ENCODE results near the gene COMMD7.

COMMD7 gene

DNA sequence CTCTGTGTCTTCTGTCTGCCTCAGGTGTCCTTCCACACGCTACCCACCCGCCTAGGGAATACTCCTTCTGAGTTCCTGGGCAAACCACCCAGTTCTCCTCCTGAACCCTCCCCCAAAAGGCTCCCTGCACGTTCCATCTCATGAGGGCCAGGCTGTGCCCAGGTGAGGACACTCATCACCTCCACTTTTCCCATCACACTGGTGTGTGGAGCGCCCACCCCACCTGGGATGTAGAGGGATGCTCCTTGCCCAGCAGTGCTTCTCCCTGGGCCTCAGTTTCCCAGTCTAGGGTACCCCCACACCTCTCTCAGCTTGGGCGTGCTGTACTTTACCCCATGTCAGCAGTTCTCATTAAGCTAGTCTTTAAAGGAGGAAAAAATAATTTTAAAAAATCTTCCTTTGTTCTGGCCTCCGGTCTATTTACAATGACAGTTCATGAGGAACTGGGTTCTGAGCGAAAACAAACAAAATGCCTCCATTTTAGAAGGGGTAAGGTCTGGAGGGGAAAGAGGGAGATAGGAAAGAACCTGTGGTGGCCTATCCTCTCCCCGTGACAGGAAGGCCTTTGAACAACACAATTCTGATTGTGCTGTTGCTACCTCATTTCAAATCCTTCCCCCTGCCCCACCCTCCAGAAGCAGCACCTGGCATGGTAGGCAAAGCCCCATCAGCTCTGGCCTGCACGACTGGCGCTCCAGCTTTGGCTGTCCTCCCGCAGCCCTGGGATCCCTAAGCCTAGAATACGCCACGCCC is 67.9 kb downstream of the COMMD7 start:
- no peak for DNase-seq (ENCODE audit: low read depth)

GRCh38 chr20:32674362-32674789 is 68.9 kb downstream of the COMMD7 start:
- DNase-seq (ENCODE audit: low read depth), result no peak

- no peak for DNase-seq (ENCODE audit: low read depth)
Measured at GRCh38 chr20:32672982-32673851, 70.0 kb downstream of the COMMD7 start.

DNA sequence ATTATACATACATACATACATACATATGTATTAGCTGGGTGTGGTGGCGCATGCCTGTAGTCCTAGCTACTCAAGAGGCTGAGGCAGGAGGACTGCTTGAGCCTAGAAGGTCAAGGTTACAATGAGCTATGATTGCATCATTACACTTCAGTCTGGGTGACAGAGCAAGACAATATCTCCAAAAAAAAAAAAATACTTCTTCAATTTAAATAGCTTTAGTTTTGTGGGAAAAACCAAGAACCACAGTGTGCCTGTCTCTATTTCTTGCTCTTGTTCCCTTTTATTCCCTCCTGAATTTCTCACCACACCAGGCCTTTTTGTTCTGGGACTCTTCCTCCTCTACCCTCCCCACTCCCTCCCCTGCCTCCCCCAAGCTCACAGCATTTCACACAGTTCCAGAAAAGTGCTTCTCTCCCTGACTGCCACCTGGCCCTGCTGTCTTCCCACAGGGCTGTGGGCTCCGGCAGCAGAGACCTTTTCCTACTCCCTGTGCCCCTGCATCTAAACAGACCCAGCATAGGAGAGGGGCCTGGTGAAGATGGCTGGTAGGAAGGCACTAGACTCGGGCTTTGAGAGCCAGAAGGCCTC is 70.8 kb downstream of the COMMD7 start:
- no peak for DNase-seq (ENCODE audit: low read depth)

DNA sequence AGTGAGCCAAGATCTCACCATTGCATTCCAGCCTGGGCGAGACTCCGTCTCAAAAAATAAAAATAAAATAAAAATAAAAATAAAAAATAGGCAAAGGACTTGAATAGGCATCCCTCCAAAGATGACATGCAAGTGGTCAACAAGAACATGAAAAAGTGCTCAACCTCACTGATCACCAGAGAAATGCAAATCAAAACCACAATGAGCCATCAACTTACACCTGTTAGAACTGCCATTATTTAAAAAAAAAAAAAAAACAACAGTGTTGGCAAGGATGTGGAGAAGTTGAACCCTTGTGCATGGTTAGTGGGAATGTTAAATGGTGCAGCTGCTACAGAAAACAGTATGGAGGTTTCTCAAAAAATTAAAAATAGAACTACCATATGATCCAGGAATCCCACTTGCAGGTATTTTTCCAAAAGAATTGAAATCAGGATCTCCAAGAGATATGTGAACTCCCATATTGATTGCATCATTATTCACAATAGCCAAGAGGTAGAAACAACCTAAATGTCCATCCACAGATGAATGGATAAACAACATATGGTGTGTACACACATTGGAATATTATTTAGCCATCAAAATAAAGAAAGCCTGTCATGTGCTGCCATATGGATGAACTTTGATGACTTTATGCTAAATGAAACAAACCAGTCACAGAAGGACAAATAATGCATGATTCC is 72.4 kb downstream of the COMMD7 start:
- no peak for DNase-seq (ENCODE audit: low read depth)

DNA sequence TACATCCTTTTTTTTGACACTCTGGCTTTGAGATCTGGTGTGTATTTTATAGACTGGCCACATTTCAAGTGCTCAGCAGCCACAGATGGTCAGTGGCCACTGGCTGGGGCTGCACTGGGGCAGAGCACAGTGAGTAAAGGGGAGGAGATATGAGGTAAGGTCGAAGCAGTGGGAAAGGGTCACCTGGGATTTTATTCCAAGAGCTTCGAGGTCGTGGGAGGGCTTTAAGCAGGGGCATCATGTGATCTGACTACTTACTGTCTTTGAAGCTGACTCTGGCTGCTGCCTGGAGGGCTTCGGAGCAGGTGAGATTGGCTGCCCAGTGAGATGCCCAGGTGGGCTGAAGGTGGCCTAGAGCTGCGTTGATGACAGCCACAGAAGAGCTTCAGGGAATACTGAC is 76.2 kb downstream of the COMMD7 start:
- DNase-seq (ENCODE audit: low read depth), result no peak

GRCh38 chr20:32664678-32665159 is 78.5 kb downstream of the COMMD7 start:
- no peak for DNase-seq (ENCODE audit: low read depth)

DNA sequence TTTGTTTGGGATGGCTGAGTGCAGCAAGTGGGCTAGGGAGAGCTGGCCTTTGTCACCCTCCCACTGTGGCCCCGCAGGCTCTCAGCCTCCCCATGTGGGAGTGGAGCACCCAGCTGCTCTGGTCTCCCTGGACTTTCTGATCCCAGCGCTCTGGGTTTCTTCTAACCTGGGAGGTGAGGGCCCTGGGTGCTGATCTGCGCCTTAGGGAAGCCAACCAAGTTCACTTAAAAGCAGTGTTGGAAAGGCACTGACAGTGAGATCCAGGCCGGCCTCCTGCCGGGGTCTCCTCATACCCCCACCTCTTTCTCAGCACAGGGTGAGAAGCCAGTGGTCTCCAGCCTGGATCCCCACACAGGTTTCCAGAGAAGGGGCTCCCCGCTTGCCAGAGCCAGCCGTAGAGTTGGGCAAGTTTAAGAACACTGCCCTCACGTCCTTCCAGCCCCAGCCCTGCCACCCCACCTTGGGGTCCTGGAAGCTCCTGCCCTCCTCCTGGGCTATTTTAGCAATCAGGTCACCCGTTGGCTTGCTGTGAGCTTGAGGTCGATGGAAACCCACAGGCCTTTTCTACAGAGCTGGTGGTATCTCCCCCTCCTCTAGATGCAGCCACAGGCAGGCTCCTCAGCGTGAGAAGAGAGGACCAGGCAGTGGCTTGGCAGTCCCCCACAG is 79.1 kb downstream of the COMMD7 start:
- no peak for DNase-seq (ENCODE audit: low read depth)

- DNase-seq (ENCODE audit: low read depth), result no peak
Measured at GRCh38 chr20:32663335-32664011, 79.8 kb downstream of the COMMD7 start.

- DNase-seq (ENCODE audit: low read depth), result no peak
Measured at GRCh38 chr20:32661820-32662528, 81.3 kb downstream of the COMMD7 start.

- no peak for DNase-seq (ENCODE audit: low read depth)
Measured at GRCh38 chr20:32660661-32661060, 82.6 kb downstream of the COMMD7 start.

- DNase-seq (ENCODE audit: low read depth), result no peak
Measured at GRCh38 chr20:32656827-32657226, 86.4 kb downstream of the COMMD7 start.

- no peak for DNase-seq (ENCODE audit: low read depth)
Measured at GRCh38 chr20:32655903-32656512, 87.3 kb downstream of the COMMD7 start.

DNA sequence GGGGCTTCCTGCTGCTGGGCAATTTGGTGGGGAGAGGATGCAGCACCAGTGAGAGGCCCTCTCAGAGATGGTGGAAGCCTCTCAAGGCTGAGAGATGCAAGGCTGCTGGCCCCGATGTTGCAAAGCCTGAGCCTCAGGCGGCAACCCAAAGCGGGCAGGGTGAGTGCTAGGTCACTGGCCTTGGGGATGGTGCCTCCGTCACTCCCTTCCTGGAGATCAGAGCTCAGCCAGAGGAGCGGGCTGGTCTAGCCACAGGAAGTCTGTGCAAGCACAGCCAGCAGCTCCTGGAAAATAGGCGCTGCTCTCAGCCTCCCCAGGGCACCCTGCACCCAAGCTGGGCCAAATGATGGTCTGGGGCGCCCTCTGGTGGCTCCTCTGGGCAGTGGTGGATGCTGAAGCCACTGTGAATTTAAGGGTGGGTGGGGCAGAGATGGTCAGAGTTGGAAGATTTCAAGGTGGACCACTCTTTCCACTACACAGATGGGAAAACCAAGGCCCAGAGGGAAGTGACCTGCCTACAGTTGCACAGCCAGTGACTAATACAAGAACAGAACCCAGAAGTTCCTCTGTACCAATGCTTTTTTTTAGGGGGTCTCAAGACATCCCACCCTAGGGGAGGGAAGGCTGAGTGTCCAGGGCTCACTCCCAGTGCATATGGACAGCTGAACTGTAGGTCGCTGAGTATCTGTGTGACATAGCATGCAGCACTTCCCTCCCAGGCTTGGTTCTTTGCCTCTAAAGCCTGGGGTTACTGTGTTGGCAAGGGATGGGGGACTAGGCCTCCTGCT is 90.3 kb downstream of the COMMD7 start:
- peak; percentile 23 for DNase-seq (ENCODE audit: low read depth)

All from non-pigmented ciliary epithelial cell (primary cell).